ENCODE data around the gene ALDH1A3.

DNA sequence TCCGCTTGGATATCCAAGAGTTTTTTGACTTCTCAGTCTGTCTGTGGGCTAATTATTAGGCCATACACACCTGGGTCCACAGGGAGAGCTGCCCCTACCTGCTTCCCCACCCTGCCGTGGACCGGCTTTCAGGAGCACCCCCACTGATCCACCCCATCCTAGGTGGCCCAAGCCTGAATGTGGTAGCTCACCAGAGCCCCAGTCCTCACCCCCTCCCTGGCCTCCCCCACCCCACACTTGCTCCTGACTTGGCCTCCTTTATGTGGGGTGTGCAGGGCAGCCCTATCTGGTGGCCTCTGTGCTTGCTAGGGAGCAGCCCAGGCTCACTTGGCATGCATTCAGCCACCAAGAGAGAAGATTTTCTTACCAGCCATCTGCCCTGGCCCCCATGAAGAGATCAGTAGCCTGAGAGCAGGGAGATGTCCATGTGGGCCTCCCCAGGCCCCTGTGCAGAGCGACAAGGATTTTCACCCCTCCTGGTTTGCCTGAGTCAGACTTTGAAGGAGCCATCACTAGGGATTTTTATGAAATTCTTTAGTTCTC, 50.7 kb downstream of the ALDH1A3 start:
- TF ChIP-seq, protein P1, sequence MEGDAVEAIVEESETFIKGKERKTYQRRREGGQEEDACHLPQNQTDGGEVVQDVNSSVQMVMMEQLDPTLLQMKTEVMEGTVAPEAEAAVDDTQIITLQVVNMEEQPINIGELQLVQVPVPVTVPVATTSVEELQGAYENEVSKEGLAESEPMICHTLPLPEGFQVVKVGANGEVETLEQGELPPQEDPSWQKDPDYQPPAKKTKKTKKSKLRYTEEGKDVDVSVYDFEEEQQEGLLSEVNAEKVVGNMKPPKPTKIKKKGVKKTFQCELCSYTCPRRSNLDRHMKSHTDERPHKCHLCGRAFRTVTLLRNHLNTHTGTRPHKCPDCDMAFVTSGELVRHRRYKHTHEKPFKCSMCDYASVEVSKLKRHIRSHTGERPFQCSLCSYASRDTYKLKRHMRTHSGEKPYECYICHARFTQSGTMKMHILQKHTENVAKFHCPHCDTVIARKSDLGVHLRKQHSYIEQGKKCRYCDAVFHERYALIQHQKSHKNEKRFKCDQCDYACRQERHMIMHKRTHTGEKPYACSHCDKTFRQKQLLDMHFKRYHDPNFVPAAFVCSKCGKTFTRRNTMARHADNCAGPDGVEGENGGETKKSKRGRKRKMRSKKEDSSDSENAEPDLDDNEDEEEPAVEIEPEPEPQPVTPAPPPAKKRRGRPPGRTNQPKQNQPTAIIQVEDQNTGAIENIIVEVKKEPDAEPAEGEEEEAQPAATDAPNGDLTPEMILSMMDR (IDR thresholded peaks at IDR 0.05), result no peak
- no peak for TF ChIP-seq POLR2A (IDR thresholded peaks at IDR 0.05)

Measured in Peyer's patch (tissue), 4 donors.